MV-4-11 (cell line): ENCODE data around the gene MMP28.
A peak's percentile ranks its signal among the peaks of the same experiment; 100 is the strongest.
"Not testable (repeated sequence)": the region's sequence is repeated elsewhere in the genome, so short reads cannot be mapped to it uniquely, and the experiment has no call there.

ENCODE experiments used
- DNase-seq: peaks from one replicate; lab custom pipeline; 2025; lab: John Stamatoyannopoulos, UW

The MMP28 gene

DNA sequence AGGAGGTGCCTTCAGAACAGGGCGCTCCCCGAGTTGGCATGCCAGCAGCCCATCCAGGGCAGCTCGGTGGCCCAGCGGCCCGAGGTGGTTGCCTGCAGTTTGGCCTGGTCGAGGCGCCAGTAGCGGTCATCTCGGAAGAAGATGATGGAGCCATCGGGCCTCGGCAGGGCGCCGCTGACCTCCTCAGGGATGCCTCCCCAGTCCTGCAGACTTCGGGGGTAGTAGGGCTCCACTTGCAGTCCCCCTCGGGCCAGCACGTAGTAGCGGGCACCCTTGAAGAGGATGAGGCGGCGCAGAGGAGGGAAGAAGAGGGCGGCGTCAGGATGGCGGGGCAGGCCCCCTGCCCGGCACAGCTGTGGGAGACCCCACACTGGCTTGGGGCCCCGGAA lies 29.0 kb downstream of the MMP28 start:
- no peak for DNase-seq

- DNase-seq = no peak
Measured at GRCh38 chr17:35765756-35766488, 29.5 kb downstream of the MMP28 start.

DNA sequence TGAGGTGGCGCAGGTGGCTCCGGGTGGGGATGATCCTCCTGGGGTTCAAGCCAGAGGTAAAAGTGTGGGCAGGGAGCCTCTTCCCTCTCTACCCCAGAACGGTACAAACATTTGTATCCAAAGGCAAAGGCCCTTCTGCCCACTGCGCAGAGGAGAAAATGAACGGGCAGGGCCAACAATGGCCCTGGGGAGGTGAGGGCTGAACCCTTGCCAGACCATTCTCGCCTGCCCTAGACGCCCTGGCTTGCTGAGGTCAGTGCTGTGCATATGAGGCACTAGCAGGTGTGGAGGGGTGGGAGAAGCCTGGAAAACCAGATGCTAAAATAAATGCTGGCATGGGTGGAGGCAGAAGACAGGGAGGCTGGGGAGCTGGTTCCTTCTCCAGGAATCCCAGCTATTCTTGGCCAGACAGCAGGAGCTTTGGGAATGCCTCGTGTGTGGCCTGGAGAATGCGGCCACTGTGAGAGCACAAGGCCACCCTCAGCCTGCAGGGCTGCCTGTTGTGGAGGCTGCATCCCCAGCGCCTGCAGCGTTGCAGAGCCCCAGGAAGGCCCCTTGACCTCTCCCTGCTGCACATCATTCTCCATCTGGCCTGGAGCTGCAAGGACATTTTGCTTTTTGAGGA lies 30.2 kb downstream of the MMP28 start:
- DNase-seq = no peak

DNA sequence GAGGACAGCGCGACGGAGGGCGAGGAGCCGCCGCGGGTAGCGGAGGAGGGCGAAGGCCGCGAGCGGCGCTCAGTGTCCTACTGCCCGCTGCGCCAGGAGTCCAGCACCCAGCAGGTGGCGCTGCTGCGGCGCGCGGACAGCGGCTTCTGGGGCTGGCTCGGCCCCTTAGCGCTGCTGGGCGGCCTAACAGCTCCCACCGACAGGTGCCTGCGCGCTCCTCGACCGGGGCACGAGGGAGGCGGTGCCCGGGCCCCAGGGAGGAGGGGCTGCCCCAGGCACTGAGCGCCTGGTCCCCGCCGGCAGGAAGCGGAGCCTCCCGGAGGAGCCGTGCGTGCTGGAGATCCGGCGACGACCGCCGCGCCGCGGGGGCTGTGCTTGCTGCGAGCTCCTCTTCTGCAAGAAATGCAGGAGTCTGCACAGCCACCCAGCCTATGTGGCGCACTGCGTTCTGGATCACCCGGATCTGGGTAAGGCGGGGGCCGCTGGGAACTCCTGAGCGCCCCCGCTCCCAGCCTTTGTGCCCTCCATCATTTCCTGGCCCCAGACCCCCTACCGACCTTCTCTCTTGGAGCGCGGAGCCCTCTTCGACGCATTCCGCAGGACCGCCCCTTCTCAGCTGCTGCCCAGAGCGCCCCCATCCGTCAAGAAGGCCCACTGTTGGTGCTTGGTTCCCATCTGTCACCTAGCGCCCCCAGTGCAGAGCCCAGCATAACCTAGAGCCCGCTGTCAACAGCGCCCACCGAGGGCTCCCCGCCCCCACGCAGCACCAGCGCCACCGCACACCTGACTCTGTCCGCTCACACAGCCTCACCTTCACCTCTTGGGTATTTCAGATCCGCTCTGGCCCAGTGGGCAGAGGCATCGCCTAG lies 31.1 kb downstream of the MMP28 start:
- DNase-seq = peak; percentile 70

GRCh38 chr17:35763767-35764122 lies 31.7 kb downstream of the MMP28 start:
- no peak for DNase-seq

GRCh38 chr17:35761601-35762000 lies 33.8 kb downstream of the MMP28 start:
- DNase-seq = no peak

DNA sequence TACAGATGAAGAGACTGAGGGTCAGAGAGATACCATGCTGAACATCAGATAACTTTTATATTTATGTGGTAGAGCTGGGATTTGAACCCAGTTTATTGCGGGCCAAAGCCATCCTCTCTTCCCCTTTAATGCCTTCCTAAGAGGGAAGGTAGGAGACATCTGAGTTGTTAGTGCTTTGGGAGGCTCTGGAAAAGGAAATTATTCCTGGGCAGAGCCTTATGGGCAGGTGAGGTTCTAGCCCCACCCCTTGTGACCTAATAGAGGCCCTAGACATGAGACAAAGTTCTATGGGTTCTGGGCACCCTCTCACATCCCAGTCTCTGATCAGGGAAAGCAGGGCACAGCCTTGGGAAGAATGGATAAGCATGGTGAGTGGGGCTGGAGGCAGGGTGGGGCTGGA lies 34.9 kb downstream of the MMP28 start, which contains the start of gene C17orf50:
Gene C17orf50, plus strand, starts transcription at position 301 of the 400 bp plus-strand sequence. Its CDS starts 55 bp downstream, at position 356.
- DNase-seq = no peak

GRCh38 chr17:35757243-35757642 lies 38.2 kb downstream of the MMP28 start:
- no peak for DNase-seq

GRCh38 chr17:35752945-35753764 lies 42.3 kb downstream of the MMP28 start, which contains the start of gene GAS2L2:
Gene GAS2L2 (minus strand): TSS chr17:35753239. CDS start chr17:35752850, 389 bp downstream.
- DNase-seq = no peak

DNA sequence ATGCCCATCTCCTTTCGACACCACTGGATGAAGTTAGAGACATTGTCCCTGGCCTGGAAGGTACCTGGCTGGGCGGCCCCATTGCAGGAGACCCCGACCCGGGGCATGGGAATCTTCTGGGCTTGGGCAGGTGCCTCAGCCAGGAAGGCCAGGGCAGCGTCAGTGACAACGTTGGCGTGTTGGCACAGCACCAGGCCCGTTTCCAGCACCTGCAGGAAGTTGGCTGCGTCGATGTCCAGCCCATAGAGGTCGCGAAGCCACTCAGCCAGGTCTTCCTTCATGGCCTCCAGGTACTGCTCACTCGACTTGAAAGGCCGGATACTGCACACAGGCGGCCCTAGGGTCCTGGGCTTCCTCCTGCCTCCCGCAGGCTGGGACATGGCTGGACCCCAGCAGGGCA lies 43.0 kb downstream of the MMP28 start:
- no peak for DNase-seq

GRCh38 chr17:35751541-35751940 lies 43.9 kb downstream of the MMP28 start:
- not testable (repeated sequence) for DNase-seq

GRCh38 chr17:35750526-35751395 lies 44.7 kb downstream of the MMP28 start:
- no peak for DNase-seq

GRCh38 chr17:35749560-35750412 lies 45.7 kb downstream of the MMP28 start:
- DNase-seq = no peak

- DNase-seq = no peak
Measured at GRCh38 chr17:35748979-35749378, 46.5 kb downstream of the MMP28 start.

DNA sequence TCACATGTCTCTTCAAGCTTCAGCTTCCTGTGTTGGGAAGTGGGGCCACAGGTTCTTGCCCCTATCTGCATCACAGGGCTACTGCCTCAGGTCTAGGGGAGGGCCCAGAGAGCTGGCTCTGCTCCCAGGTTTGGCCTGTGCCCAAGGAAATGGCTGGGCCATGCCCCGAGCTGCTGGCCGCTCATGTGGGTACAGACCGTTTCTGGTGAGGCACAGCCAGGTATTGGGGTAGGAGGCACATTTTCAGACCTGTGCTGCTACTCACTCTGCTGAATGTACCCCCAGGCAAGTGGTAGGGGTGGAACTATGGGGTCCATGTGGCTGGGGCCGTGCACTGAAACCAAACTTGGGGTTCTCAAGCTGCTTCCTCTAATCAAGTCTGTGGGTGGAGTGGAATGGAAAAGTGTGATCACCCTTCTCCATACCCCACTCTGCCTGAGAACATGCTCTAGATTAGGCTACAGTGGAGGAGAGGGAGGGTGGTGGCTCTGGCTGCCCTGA lies 47.0 kb downstream of the MMP28 start:
- no peak for DNase-seq

- DNase-seq = peak; percentile 53
Measured at GRCh38 chr17:35747540-35748017, 47.9 kb downstream of the MMP28 start.

DNA sequence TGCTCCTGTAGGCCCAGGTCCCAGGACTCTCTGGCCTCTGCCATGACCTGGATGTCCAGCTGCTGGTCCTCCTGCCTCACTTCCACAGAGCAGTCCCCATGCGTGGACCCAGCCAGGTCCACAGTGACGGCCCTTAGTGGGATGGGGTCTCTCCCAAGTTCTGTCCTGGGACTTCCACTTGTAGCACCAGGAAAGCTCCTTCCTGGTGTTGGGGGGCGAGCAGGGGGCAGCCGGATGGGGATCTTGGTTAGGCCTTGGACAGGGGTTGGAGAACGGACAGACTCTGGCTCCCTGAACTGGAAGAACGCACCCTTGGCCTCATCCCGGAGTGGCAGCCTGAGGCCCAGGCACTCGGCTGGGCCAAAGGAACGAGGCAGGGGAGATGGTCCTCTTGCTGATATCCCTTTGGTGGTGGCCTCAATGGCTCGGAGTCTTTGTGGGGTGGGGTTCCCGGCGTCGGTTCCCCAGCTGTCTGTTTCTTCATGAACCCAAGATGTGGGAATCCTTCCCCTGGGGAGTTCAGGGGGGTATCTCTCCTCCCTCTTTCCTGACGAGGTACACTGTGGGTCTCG lies 49.6 kb downstream of the MMP28 start:
- DNase-seq = no peak

DNA sequence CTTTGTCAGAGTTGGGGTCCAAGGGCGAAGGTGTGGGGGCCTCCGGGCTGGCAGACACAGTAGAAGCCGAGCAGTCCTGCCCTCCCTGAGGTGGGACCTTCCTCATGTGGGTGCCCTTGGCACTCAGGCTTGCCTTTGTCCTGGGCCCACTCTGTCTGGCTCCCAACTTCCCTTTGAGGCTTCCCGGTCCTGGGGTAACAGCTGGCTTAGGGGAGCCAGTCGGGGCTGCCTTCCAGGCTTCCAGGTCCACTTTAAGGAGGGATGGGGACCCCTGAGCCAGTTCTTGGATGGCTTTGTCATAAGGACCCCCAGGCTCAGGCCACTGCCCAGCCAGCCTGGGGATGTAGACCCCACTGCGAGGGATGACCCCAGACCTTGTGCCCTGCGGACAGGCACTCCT lies 50.2 kb downstream of the MMP28 start:
- no peak for DNase-seq

GRCh38 chr17:35744830-35745229 lies 50.6 kb downstream of the MMP28 start:
- no peak for DNase-seq
